SK-N-DZ (cell line): ENCODE data around the gene KRTAP5-4.
"Not testable (repeated sequence)": the region's sequence is repeated elsewhere in the genome, so short reads cannot be mapped to it uniquely, and the experiment has no call there.

ENCODE experiments used
- DNase-seq: peaks from one replicate; pipeline ENCODE4 v3.0.0-alpha.2; 2015; ENCODE audit warnings: low spot score

KRTAP5-4 gene

GRCh38 chr11:1639102-1639620, 17.2 kb upstream of the KRTAP5-4 start:
- peak; percentile 82 for DNase-seq

- DNase-seq, result no peak
Observed at GRCh38 chr11:1638344-1638743, 16.4 kb upstream of the KRTAP5-4 start.

GRCh38 chr11:1637628-1638027, 15.7 kb upstream of the KRTAP5-4 start:
- no peak for DNase-seq

DNA sequence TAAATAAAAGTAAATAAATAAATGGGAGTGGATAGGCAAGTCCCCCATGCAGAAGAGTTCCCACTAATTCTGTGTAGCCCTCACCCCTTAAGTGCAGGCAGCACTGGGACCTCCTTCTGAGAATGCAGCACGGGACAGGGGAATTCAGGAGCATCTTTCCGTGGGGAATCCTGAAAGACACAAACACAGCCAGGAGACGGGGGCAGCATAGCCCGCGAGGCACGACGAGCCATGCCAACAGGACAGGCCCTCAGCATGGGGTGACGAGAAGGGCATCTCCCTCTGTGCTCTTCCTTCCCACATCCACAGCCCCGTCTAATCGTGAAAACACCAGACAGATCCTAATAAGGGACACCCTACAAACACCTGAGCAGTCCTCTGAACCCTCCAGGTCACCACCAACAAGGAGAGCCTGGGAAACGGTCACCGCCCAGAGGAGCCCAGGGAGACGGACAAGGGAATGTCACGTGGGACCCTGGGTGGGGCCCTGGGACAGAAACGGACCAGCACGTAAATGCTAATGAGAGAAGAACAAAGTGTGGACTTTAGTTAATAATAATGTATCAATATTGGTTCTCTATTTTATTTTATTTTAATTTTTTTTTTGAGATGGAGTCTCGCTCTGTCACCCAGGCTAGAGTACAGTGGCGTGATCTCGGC, 14.5 kb upstream of the KRTAP5-4 start:
- DNase-seq, result no peak

- DNase-seq, result no peak
Observed at GRCh38 chr11:1633864-1634263, 11.9 kb upstream of the KRTAP5-4 start.

DNA sequence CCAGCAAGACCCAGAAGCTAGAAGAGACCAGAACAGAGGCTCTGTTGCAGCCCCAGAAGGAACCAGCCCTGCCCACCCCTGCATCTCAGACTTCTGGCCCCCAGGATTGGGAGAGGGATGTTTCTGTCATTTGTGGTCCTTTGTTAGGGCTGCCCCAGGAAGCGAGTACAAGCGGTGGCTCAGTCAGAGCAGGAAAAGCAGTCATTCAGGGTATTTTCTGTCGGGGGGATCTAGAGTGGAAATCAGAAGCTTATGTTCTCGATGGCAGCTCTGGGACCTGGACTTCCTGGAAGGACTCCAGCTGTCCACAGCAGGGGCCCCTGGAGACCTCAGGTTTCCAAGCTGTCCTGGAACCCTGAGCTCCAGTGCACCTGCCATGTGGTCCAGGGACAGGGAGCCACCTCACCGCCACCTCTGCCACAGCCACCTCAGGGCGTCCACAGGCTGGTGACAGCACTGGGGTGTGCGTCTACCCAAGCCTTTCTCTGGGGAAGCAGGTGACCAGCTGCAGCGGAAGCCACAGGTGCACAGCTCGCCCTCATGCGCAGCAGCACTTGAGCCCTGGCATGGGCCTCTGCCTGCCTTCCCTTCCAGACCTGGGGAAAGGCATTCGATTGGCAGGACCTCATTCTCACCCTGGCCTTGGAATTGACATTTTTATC, 10.2 kb upstream of the KRTAP5-4 start:
- DNase-seq, result no peak

GRCh38 chr11:1631066-1631568, 9.2 kb upstream of the KRTAP5-4 start:
- peak; percentile 59 for DNase-seq

DNA sequence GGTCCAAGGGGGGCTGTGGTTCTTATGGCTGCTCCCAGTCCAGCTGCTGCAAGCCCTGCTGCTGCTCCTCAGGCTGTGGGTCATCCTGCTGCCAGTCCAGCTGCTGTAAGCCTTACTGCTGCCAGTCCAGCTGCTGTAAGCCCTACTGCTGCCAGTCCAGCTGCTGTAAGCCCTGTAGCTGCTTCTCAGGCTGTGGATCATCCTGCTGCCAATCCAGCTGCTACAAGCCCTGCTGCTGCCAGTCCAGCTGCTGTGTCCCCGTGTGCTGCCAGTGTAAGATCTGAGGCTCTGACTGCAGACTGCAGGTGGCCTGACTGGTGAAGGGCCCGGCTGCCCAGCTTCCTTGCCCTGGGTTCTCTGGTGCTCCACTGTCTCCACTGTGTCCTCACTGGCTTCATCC, 8.3 kb upstream of the KRTAP5-4 start:
- DNase-seq, result no peak

DNA sequence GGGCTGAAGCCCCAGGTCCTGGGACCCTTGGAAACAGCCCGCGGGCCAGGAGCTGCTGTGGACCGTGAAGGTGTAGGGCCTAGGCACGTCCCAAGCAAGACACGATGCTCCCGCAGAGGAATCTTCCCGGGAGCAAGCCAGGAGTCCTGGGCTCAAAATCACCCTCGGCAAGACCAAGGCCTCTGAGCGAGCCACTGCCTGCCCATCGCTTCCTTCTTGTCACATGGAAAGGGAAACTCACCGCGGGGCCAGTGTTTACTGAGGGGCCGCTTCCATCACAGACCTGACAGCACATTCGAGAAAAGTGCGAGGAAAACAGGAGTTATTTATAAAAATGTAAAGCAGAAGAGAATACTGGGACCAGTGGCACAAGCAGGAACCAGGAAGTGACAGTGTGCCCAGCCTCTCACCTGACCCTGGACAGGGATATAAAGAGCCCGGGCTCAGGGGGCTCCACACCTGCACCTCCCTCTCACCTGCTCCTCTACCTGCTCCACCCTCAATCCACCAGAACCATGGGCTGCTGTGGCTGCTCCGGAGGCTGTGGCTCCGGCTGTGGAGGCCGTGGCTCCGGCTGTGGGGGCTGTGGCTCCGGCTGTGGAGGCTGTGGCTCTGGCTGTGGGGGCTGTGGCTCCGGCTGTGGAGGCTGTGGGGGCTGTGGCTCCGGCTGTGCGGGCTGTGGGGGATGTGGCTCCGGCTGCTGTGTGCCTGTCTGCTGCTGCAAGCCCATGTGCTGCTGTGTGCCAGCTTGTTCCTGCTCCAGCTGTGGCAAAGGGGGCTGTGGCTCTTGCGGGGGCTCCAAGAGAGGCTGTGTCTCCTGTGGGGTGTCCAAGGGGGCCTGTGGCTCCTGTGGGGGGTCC, 7.6 kb upstream of the KRTAP5-4 start, which contains the start of gene KRTAP5-5:
TSS of gene KRTAP5-5 (plus strand) at position 450 of the 860 bp plus-strand sequence. CDS start at position 516, 66 bp downstream.
- DNase-seq, result no peak

GRCh38 chr11:1628506-1629325, 6.8 kb upstream of the KRTAP5-4 start:
- peak; percentile 43 for DNase-seq

GRCh38 chr11:1625541-1625940, 3.6 kb upstream of the KRTAP5-4 start:
- DNase-seq, result no peak

GRCh38 chr11:1624621-1625020, 2.7 kb upstream of the KRTAP5-4 start:
- no peak for DNase-seq

GRCh38 chr11:1623716-1624115, 1.8 kb upstream of the KRTAP5-4 start:
- DNase-seq, result no peak

- DNase-seq, result no peak
Observed at GRCh38 chr11:1619449-1619848, 2.5 kb downstream of the KRTAP5-4 start.

DNA sequence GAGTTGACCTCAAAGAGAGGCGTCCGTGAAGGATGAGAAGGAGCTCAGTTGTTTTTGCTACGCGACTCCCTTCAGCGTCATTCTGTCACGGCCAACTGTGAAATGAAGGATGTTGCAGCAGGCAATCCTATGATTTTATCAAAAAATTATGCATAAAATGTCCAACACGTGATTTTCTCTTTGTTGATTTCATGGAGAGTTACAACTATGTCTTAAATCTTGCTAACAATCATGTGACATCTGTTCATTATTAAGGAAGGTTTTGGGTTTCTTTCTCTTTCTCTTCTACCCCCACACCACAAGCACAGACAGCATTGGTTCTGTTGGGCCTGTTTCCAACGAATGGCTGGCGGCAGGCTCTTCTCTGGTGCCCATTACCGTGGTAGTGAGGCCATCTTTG, 3.7 kb downstream of the KRTAP5-4 start:
- DNase-seq, result no peak

- no peak for DNase-seq
Observed at GRCh38 chr11:1608363-1608762, 13.6 kb downstream of the KRTAP5-4 start, which contains the start of gene KRTAP5-3. KRTAP5-3 (minus strand) TSS chr11:1608463; CDS start chr11:1608385, 78 bp downstream.

- DNase-seq, result not testable (repeated sequence)
Observed at GRCh38 chr11:1607901-1608300, 14.0 kb downstream of the KRTAP5-4 start.

DNA sequence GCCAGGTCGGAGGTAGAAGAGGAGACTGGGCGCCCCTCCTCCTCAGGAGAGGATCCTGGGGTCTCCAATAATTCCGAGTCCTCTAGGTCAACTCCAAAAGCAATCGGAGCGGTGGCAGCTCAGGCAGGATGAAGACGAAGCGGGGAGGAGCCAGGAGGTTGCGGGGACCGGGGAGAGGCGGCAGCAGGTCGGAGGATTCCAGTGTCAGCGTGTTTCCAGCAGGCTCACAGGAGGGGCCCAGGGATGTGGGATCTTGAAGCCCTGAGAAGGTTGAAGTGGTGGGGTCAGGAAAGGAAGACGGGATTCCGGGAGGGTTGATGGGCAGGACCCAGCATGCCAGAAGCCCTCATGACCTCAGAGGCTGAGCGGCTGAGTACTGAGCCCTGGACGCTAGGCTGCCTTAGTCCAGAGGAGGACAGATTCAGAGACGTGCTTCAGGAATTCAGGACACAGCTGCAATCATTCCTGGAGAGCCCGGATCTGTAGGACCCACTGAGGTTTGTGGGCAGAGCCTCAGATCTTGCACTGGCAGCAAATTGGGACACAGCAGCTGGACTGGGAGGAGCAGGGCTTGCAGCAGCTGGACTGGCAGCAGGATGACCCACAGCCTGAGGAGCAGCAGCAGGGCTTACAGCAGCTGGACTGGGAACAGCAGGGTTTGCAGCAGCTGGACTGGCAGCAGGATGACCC, 14.6 kb downstream of the KRTAP5-4 start:
- DNase-seq, result not testable (repeated sequence)

DNA sequence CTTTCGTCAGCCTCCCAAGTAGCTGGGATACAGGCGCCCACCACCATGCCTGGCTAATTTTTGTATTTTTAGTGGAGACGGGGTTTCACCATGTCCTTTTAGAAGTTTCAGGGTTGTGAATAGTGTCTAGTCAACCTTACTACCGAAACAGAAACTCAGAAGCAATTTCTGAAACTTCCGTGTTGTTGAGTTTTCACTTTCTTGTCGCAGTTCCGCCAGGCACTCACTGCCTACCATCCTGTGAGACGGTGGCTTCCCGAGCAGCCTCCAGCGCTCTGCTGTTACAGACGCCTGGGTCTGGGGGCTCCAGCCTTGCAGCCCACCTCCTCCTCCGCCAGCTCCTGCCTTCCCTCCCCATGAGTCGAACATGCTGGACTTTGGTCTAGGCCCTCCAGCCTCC, 16.0 kb downstream of the KRTAP5-4 start:
- DNase-seq, result not testable (repeated sequence)

- DNase-seq, result no peak
Observed at GRCh38 chr11:1604711-1605110, 17.2 kb downstream of the KRTAP5-4 start.
